NB4 (cell line): ENCODE results near the gene S100A3.

Experiments used
- DNase-seq: peaks from one replicate; pipeline ENCODE4 v3.0.0; 2010; ENCODE audit warnings: low read depth
- H3K4me3 ChIP-seq: one replicate; pipeline ENCODE4 v1.5.1; 2011; ENCODE audit warnings: mild to moderate bottlenecking, low read depth, low read length, moderate library complexity
- CTCF ChIP-seq: IDR thresholded peaks from one replicate; pipeline ENCODE4 v1.5.1; 2012; ENCODE audit warnings: low read depth, low read length
- MYC ChIP-seq: IDR thresholded peaks from 2 replicates; pipeline ENCODE4 v1.6.1; 2011; ENCODE audit warnings: low read depth, low read length
- POLR2A ChIP-seq: IDR thresholded peaks from 2 replicates; pipeline ENCODE4 v1.6.1; 2011; ENCODE audit warnings: mild to moderate bottlenecking; ENCODE audit not compliant: insufficient read length; ENCODE audit errors: extremely low read depth
- TF ChIP-seq, protein P1 (sequence below): IDR thresholded peaks from 2 replicates; pipeline ENCODE4 v1.6.1; 2011; ENCODE audit warnings: low read depth, low read length

Gene S100A3

GRCh38 chr1:153505576-153505975 is 43.5 kb downstream of the S100A3 start:
- H3K4me3 ChIP-seq: no peak overlapping the region
- TF ChIP-seq, protein P1, sequence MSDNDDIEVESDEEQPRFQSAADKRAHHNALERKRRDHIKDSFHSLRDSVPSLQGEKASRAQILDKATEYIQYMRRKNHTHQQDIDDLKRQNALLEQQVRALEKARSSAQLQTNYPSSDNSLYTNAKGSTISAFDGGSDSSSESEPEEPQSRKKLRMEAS: no peak
- no peak for TF ChIP-seq MYC
- no peak for TF ChIP-seq CTCF
- no peak for TF ChIP-seq POLR2A
- no peak for DNase-seq

- TF ChIP-seq, protein P1: no peak
- no peak for TF ChIP-seq CTCF
- no peak for TF ChIP-seq MYC
- no peak for TF ChIP-seq POLR2A
- DNase-seq: no peak
- no peak overlapping the region for H3K4me3 ChIP-seq
Measured at GRCh38 chr1:153503766-153504165, 45.3 kb downstream of the S100A3 start.

GRCh38 chr1:153498746-153499145 is 50.3 kb downstream of the S100A3 start:
- no peak overlapping the region for H3K4me3 ChIP-seq
- DNase-seq: no peak
- TF ChIP-seq POLR2A (no peak), CTCF (no peak), MYC (no peak)
- TF ChIP-seq, protein P1: no peak
